ENCODE results near the gene ATXN7L1.

The ATXN7L1 gene

GRCh38 chr7:105617280-105618015 is 259.0 kb downstream of the ATXN7L1 start:
- Histone ChIP-seq H3K9ac (ENCODE audit: low read length) (no peak overlapping the region), H3K4me1 (ENCODE audit: low read length) (no peaks in the 10 kb centered on the region), H3K36me3 (replicated peaks; ENCODE audit: low read depth, low read length) (no peaks in the 10 kb centered on the region), H3K4me3 (ENCODE audit: low read length) (no peak overlapping the region), H3K27ac (ENCODE audit: low read length) (no peak overlapping the region), H3K79me2 (ENCODE audit: low read length) (no peaks in the 10 kb centered on the region), H2AFZ (ENCODE audit: low read depth, low read length) (no peak overlapping the region), H3K27me3 (ENCODE audit: low read depth, low read length) (no peaks in the 10 kb centered on the region), H3K4me2 (ENCODE audit: low read length) (no peak overlapping the region), H3K9me3 (ENCODE audit: insufficient read depth, low read length) (no peaks in the 10 kb centered on the region), H4K20me1 (ENCODE audit: insufficient read depth, low read length) (no peaks in the 10 kb centered on the region)
- TF ChIP-seq EZH2phosphoT487 (IDR thresholded peaks at IDR 0.05; ENCODE audit: low read depth) (no peak), CTCF (IDR thresholded peaks at IDR 0.05; ENCODE audit: low read depth, low read length) (no peak)

- no peak overlapping the region for H3K9ac ChIP-seq (ENCODE audit: low read length)
- H3K4me1 ChIP-seq (ENCODE audit: low read length) = no peaks in the 10 kb centered on the region
- no peak overlapping the region for H3K27ac ChIP-seq (ENCODE audit: low read length)
Observed at GRCh38 chr7:105614341-105614840, 262.0 kb downstream of the ATXN7L1 start.

GRCh38 chr7:105613611-105614330 is 262.6 kb downstream of the ATXN7L1 start:
- H3K4me1 ChIP-seq (ENCODE audit: low read length) = no peaks in the 10 kb centered on the region
- H3K36me3 ChIP-seq (replicated peaks; ENCODE audit: low read depth, low read length) = no peaks in the 10 kb centered on the region
- TF ChIP-seq EZH2phosphoT487 (IDR thresholded peaks at IDR 0.05; ENCODE audit: low read depth) (no peak), CTCF (IDR thresholded peaks at IDR 0.05; ENCODE audit: low read depth, low read length) (no peak)
- no peaks in the 10 kb centered on the region for H4K20me1 ChIP-seq (ENCODE audit: insufficient read depth, low read length)
- no peak overlapping the region for H3K27ac ChIP-seq (ENCODE audit: low read length)
- no peak overlapping the region for H2AFZ ChIP-seq (ENCODE audit: low read depth, low read length)
- H3K27me3 ChIP-seq (ENCODE audit: low read depth, low read length) = no peaks in the 10 kb centered on the region
- no peak overlapping the region for H3K4me3 ChIP-seq (ENCODE audit: low read length)
- no peaks in the 10 kb centered on the region for H3K9me3 ChIP-seq (ENCODE audit: insufficient read depth, low read length)
- no peaks in the 10 kb centered on the region for H3K79me2 ChIP-seq (ENCODE audit: low read length)
- H3K9ac ChIP-seq (ENCODE audit: low read length) = no peak overlapping the region
- H3K4me2 ChIP-seq (ENCODE audit: low read length) = no peak overlapping the region

More at GRCh38 chr7:105614341-105614840, 262.0 kb downstream of the ATXN7L1 start:
- H3K36me3 ChIP-seq (replicated peaks; ENCODE audit: low read depth, low read length) = no peaks in the 10 kb centered on the region
- H3K4me3 ChIP-seq (ENCODE audit: low read length) = no peak overlapping the region
- TF ChIP-seq EZH2phosphoT487 (IDR thresholded peaks at IDR 0.05; ENCODE audit: low read depth) = no peak
- TF ChIP-seq CTCF (IDR thresholded peaks at IDR 0.05; ENCODE audit: low read depth, low read length) = no peak
- H3K27me3 ChIP-seq (ENCODE audit: low read depth, low read length) = no peaks in the 10 kb centered on the region
- no peak overlapping the region for H3K4me2 ChIP-seq (ENCODE audit: low read length)
- no peaks in the 10 kb centered on the region for H3K9me3 ChIP-seq (ENCODE audit: insufficient read depth, low read length)
- no peak overlapping the region for H2AFZ ChIP-seq (ENCODE audit: low read depth, low read length)
- no peaks in the 10 kb centered on the region for H3K79me2 ChIP-seq (ENCODE audit: low read length)
- H4K20me1 ChIP-seq (ENCODE audit: insufficient read depth, low read length) = no peaks in the 10 kb centered on the region

GRCh38 chr7:105612806-105613205 is 263.6 kb downstream of the ATXN7L1 start:
- Histone ChIP-seq H3K79me2 (ENCODE audit: low read length) (no peaks in the 10 kb centered on the region), H3K9me3 (ENCODE audit: insufficient read depth, low read length) (no peaks in the 10 kb centered on the region), H3K9ac (ENCODE audit: low read length) (no peak overlapping the region), H3K4me2 (ENCODE audit: low read length) (no peak overlapping the region), H3K27me3 (ENCODE audit: low read depth, low read length) (no peaks in the 10 kb centered on the region), H3K4me1 (ENCODE audit: low read length) (no peaks in the 10 kb centered on the region), H3K27ac (ENCODE audit: low read length) (no peak overlapping the region), H4K20me1 (ENCODE audit: insufficient read depth, low read length) (no peaks in the 10 kb centered on the region), H3K36me3 (replicated peaks; ENCODE audit: low read depth, low read length) (no peaks in the 10 kb centered on the region), H2AFZ (ENCODE audit: low read depth, low read length) (no peak overlapping the region), H3K4me3 (ENCODE audit: low read length) (no peak overlapping the region)
- TF ChIP-seq CTCF (IDR thresholded peaks at IDR 0.05; ENCODE audit: low read depth, low read length) (no peak), EZH2phosphoT487 (IDR thresholded peaks at IDR 0.05; ENCODE audit: low read depth) (no peak)

Data from OCI-LY3 (cell line).